Measurements from ENCODE around the gene APH1B. TPM values are rescaled to one million over a fixed set of nuclear protein-coding genes. Genes with fewer than 3 reads are reported as not detected.

APH1B gene
- total and polyA plus RNA-seq, 4 donors, result 16.4 to 25.8 (median 21.8) TPM

GRCh38 chr15:63321462-63321861 lies 44.1 kb downstream of the APH1B start:
- Histone ChIP-seq H3K9me3 (ENCODE audit: control insufficient read depth, insufficient read depth, low read length) (no peaks in the 10 kb centered on the region), H3K27me3 (ENCODE audit: control insufficient read depth, insufficient read depth, low read length) (no peaks in the 10 kb centered on the region), H3K4me1 (ENCODE audit: control insufficient read depth, insufficient read depth, low read length) (peaks cover 21% of the 10 kb centered on the region), H3K27ac (ENCODE audit: low read depth, low read length) (no peak overlapping the region), H3K36me3 (ENCODE audit: control insufficient read depth, insufficient read depth, low read length) (peaks cover 8% of the 10 kb centered on the region), H3K4me3 (ENCODE audit: low read depth, low read length) (no peak overlapping the region)
- no peak for DNase-seq (ENCODE audit: low read depth in 4 of 6, low spot score in 6 of 6)
- WGBS (ENCODE audit: insufficient coverage), result 96% methylated on average over 23 of the region's 29 CpGs

GRCh38 chr15:63322541-63322940 lies 45.1 kb downstream of the APH1B start:
- peaks cover 21% of the 10 kb centered on the region for H3K4me1 ChIP-seq (ENCODE audit: control insufficient read depth, insufficient read depth, low read length)
- H3K9me3 ChIP-seq (ENCODE audit: control insufficient read depth, insufficient read depth, low read length), result no peaks in the 10 kb centered on the region
- WGBS (ENCODE audit: insufficient coverage), result 26% methylated on average over 4 of the region's 4 CpGs
- H3K27me3 ChIP-seq (ENCODE audit: control insufficient read depth, insufficient read depth, low read length), result no peaks in the 10 kb centered on the region
- DNase-seq (ENCODE audit: low read depth in 4 of 6, low spot score in 6 of 6), result peak in 2 of 6 donors; percentile 51
- no peak overlapping the region for H3K27ac ChIP-seq (ENCODE audit: low read depth, low read length)
- peaks cover 8% of the 10 kb centered on the region for H3K36me3 ChIP-seq (ENCODE audit: control insufficient read depth, insufficient read depth, low read length)
- no peak overlapping the region for H3K4me3 ChIP-seq (ENCODE audit: low read depth, low read length)

- Histone ChIP-seq H3K36me3 (ENCODE audit: control insufficient read depth, insufficient read depth, low read length) (peaks cover 8% of the 10 kb centered on the region), H3K27me3 (ENCODE audit: control insufficient read depth, insufficient read depth, low read length) (no peaks in the 10 kb centered on the region), H3K4me1 (ENCODE audit: control insufficient read depth, insufficient read depth, low read length) (peaks cover 21% of the 10 kb centered on the region), H3K9me3 (ENCODE audit: control insufficient read depth, insufficient read depth, low read length) (no peaks in the 10 kb centered on the region), H3K4me3 (ENCODE audit: low read depth, low read length) (no peak overlapping the region), H3K27ac (ENCODE audit: low read depth, low read length) (peak overlapping the region; percentile 76)
- WGBS (ENCODE audit: insufficient coverage), result 41% methylated on average over 8 of the region's 9 CpGs
- DNase-seq (ENCODE audit: low read depth in 4 of 6, low spot score in 6 of 6), result peak; percentile 40 to 93 (median 56)
Measured at GRCh38 chr15:63323798-63324563, 46.6 kb downstream of the APH1B start.

DNA sequence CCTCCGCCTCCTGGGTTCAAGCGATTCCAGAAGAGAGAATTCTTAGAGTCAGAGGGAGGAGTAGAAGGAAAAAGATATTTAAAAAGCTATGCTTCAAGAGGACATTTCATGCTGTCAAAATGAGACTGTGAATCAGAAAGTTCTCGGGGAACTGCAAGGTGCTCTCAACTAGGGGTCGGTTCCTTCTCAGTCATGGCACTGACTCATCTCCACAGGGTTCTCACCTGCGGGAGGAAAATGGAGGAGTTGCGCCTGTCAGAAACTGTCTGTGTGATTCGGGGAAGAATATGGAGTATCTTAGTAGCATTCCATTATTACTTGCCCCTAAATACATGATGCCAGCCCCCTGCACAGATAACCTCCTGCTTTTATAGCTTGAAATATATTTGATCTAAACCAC lies 47.4 kb downstream of the APH1B start:
- Histone ChIP-seq H3K36me3 (ENCODE audit: control insufficient read depth, insufficient read depth, low read length) (peaks cover 8% of the 10 kb centered on the region), H3K27ac (ENCODE audit: low read depth, low read length) (peak overlapping the region; percentile 48), H3K9me3 (ENCODE audit: control insufficient read depth, insufficient read depth, low read length) (no peaks in the 10 kb centered on the region), H3K27me3 (ENCODE audit: control insufficient read depth, insufficient read depth, low read length) (no peaks in the 10 kb centered on the region), H3K4me3 (ENCODE audit: low read depth, low read length) (no peak overlapping the region), H3K4me1 (ENCODE audit: control insufficient read depth, insufficient read depth, low read length) (peaks cover 21% of the 10 kb centered on the region)
- DNase-seq (ENCODE audit: low read depth in 4 of 6, low spot score in 6 of 6), result no peak
- 90% methylated on average over 2 of the region's 7 CpGs for WGBS (ENCODE audit: insufficient coverage)

GRCh38 chr15:63327648-63328421 lies 50.4 kb downstream of the APH1B start:
- 97% methylated on average over 7 of the region's 12 CpGs for WGBS (ENCODE audit: insufficient coverage)

DNA sequence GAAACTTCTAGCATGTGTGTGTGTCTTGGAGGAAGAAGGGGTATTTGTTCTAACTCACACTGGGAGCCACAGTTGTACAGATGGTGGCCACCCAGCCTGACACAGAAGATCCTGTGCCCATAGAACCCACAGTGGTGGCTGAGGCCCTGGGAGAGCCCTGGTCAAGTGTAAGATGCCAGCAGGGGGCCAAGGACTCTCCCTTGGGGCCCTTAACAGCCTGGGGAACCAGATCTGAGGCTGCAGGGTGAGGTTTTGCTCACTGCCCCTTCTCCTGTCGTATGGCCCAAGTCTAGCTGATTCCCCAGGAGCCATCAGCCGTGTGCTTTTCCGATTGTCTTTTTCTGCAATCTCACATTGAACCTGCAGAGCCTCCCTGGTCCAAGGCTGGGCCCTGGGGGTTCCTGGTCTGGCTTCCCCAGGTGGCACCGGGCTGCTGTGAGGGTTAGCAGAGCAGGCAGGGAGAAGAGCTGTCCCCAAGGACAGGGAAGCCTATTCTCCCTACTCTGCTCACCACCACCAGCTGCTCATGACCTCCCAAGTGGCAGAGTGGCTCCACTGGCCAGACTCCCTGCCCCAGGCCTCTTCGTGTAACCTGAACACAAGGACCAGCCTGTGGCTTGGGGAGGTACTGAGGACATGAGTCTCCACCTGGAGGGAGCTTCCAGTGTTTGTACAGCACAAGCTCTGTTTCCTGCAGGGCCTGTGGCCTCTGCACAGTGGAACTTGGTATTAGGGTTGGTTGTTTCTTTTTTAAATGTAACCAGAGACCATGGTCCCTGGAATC lies 52.4 kb downstream of the APH1B start:
- Histone ChIP-seq H3K36me3 (ENCODE audit: control insufficient read depth, insufficient read depth, low read length) (peaks cover 5% of the 10 kb centered on the region), H3K27ac (ENCODE audit: low read depth, low read length) (no peak overlapping the region), H3K4me3 (ENCODE audit: low read depth, low read length) (no peak overlapping the region), H3K9me3 (ENCODE audit: control insufficient read depth, insufficient read depth, low read length) (no peaks in the 10 kb centered on the region), H3K4me1 (ENCODE audit: control insufficient read depth, insufficient read depth, low read length) (peaks cover 11% of the 10 kb centered on the region), H3K27me3 (ENCODE audit: control insufficient read depth, insufficient read depth, low read length) (no peaks in the 10 kb centered on the region)
- 76% methylated on average over 4 of the region's 5 CpGs for WGBS (ENCODE audit: insufficient coverage)
- DNase-seq (ENCODE audit: low read depth in 4 of 6, low spot score in 6 of 6), result no peak

More at GRCh38 chr15:63327648-63328421, 50.4 kb downstream of the APH1B start:
- Histone ChIP-seq H3K36me3 (ENCODE audit: control insufficient read depth, insufficient read depth, low read length) (peaks cover 5% of the 10 kb centered on the region), H3K27me3 (ENCODE audit: control insufficient read depth, insufficient read depth, low read length) (no peaks in the 10 kb centered on the region), H3K27ac (ENCODE audit: low read depth, low read length) (no peak overlapping the region), H3K9me3 (ENCODE audit: control insufficient read depth, insufficient read depth, low read length) (no peaks in the 10 kb centered on the region), H3K4me3 (ENCODE audit: low read depth, low read length) (no peak overlapping the region), H3K4me1 (ENCODE audit: control insufficient read depth, insufficient read depth, low read length) (peaks cover 25% of the 10 kb centered on the region)
- DNase-seq (ENCODE audit: low read depth in 4 of 6, low spot score in 6 of 6), result no peak

GRCh38 chr15:63330926-63331325 lies 53.5 kb downstream of the APH1B start:
- Histone ChIP-seq H3K9me3 (ENCODE audit: control insufficient read depth, insufficient read depth, low read length) (no peaks in the 10 kb centered on the region), H3K27ac (ENCODE audit: low read depth, low read length) (no peak overlapping the region), H3K4me1 (ENCODE audit: control insufficient read depth, insufficient read depth, low read length) (peaks cover 10% of the 10 kb centered on the region), H3K36me3 (ENCODE audit: control insufficient read depth, insufficient read depth, low read length) (peaks cover 5% of the 10 kb centered on the region), H3K4me3 (ENCODE audit: low read depth, low read length) (no peak overlapping the region), H3K27me3 (ENCODE audit: control insufficient read depth, insufficient read depth, low read length) (no peaks in the 10 kb centered on the region)
- 84% methylated on average over 10 of the region's 10 CpGs for WGBS (ENCODE audit: insufficient coverage)
- no peak for DNase-seq (ENCODE audit: low read depth in 4 of 6, low spot score in 6 of 6)

GRCh38 chr15:63331456-63331855 lies 54.1 kb downstream of the APH1B start:
- DNase-seq (ENCODE audit: low read depth in 4 of 6, low spot score in 6 of 6), result no peak
- Histone ChIP-seq H3K36me3 (ENCODE audit: control insufficient read depth, insufficient read depth, low read length) (peaks cover 2% of the 10 kb centered on the region), H3K4me1 (ENCODE audit: control insufficient read depth, insufficient read depth, low read length) (peaks cover 10% of the 10 kb centered on the region), H3K27me3 (ENCODE audit: control insufficient read depth, insufficient read depth, low read length) (no peaks in the 10 kb centered on the region), H3K4me3 (ENCODE audit: low read depth, low read length) (no peak overlapping the region), H3K27ac (ENCODE audit: low read depth, low read length) (no peak overlapping the region), H3K9me3 (ENCODE audit: control insufficient read depth, insufficient read depth, low read length) (no peaks in the 10 kb centered on the region)
- WGBS (ENCODE audit: insufficient coverage), result 98% methylated on average over 6 of the region's 12 CpGs

DNA sequence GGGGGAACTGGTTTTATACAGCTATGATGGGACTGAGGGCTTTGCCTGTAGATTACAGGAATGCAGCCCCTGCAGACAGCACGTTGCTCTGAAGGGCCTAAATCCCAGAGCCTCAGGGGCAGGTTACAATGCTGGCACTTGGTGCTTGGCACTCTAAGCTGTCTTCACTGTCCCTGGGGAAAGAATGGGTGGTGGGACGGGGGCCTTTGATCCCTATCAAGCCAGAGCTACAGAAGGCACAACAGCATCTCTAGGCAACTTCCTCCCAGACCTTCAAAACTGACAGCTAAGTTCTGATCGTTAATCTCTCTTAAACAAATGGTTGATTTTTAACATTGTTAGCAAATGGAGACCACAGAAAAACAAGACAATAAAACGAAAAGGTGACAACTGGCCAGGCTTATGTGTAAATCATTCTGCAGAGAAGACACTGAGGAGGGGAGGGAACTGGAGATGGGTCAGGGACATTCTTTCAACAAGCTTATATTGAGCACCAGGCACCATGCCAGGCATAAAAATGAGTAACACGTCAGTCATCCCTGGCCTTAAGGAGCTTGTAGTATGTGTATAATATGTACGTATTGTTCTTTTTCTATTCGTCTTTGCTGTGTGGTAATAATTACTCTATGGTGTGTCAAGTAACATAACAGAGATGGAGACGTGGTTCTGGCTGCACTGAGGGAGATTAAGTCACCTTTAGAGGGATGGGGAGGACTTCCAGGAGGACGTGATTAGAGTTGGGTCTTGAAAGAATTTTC lies 55.1 kb downstream of the APH1B start:
- Histone ChIP-seq H3K27ac (ENCODE audit: low read depth, low read length) (no peak overlapping the region), H3K4me3 (ENCODE audit: low read depth, low read length) (no peak overlapping the region), H3K36me3 (ENCODE audit: control insufficient read depth, insufficient read depth, low read length) (peaks cover 2% of the 10 kb centered on the region), H3K9me3 (ENCODE audit: control insufficient read depth, insufficient read depth, low read length) (no peaks in the 10 kb centered on the region), H3K4me1 (ENCODE audit: control insufficient read depth, insufficient read depth, low read length) (peaks cover 10% of the 10 kb centered on the region), H3K27me3 (ENCODE audit: control insufficient read depth, insufficient read depth, low read length) (no peaks in the 10 kb centered on the region)
- WGBS (ENCODE audit: insufficient coverage), result 73% methylated on average over 5 of the region's 9 CpGs
- no peak for DNase-seq (ENCODE audit: low read depth in 4 of 6, low spot score in 6 of 6)
